Skin epidermis (tissue), 12 donors: ENCODE data around the gene LAMA5.
"Not testable (repeated sequence)": the region's sequence is repeated elsewhere in the genome, so short reads cannot be mapped to it uniquely, and the experiment has no call there.

ENCODE experiments used
- H3K27ac ChIP-seq, 21 experiments: fragments of 200-600 bp; sonication (generic) in 11 of 21; one replicate each; pipeline ENCODE4 v1.5.0; 2020; ENCODE audit warnings: mild to moderate bottlenecking in 3 of 21, inconsistent platforms in 2 of 21, moderate library complexity in 2 of 21
- H3K4me3 ChIP-seq, 7 experiments: fragments of 200-600 bp; sonication (generic) in 2 of 7; one replicate each; pipeline ENCODE4 v1.5.0; 2020; ENCODE audit warnings: inconsistent platforms in 2 of 7, mild to moderate bottlenecking in 2 of 7, moderate library complexity in 1 of 7

Gene LAMA5

DNA sequence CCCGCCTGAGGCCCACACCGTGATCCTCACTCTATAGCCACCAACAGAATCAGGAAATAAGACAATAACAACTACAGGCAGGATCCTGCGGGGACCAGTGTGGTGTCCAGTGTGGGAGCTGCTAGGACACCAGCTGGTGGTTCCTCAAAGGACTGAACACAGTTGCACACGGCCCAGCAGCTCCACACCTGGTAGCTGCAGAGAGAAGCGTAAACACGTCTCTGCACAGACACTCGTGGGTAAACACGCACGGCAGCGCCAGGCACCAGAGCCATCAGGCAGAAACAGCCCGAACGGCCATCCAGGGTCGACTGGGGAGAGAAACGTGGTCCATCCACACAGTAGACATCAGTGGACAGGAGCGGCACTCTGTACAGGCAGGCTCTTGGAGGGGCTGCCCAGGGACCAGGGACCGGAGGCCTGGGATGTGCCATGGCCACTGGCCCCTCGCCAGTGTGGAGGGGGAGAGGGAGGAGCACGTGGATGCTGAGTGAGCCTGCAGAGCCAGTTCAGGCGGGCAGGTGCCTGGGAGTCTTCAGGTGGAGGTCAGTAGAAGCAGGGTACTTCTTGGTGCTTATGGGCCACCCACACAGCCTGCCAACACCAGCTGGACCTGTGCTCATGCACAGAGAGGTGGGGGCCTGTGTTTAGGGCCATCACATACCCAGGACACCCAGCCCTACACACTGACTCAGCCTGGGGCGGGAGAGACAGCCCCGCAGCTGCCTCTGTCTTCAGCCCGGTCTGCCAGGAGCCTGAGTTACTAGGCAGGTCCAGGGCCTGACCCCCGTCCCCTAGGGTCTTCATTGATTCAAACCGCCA, 7.4 kb upstream of the LAMA5 start:
- Histone ChIP-seq H3K4me3 (no peak overlapping the region), H3K27ac (peak overlapping the region in 6 of 21 experiments; percentile 21 to 96 (median 36))

DNA sequence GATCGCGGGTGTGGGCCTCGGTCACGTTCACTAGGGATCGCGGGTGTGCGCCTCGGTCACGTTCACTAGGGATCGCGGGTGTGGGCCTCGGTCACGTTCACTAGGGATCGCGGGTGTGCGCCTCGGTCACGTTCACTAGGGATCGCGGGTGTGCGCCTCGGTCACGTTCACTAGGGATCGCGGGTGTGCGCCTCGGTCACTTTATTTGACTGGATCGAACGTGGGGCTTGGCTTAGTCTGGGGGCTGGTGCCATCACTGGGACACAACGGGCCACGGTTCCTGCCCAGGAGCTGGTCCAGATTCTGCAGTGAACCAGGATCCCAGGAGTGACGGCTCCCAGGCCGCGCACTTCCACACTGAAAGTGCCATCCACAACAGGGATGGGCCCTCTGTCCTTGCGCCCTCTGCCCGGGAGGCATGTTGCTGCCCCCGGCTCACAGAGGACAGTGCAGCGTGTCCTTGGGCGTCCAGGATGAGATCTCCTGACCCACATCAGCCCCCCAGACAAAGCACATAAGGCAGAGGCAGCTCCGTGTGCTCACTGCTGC, 6.6 kb upstream of the LAMA5 start:
- H3K4me3 ChIP-seq: not testable (repeated sequence)
- H3K27ac ChIP-seq: peak overlapping the region in 1 of 21 experiments; percentile 95

DNA sequence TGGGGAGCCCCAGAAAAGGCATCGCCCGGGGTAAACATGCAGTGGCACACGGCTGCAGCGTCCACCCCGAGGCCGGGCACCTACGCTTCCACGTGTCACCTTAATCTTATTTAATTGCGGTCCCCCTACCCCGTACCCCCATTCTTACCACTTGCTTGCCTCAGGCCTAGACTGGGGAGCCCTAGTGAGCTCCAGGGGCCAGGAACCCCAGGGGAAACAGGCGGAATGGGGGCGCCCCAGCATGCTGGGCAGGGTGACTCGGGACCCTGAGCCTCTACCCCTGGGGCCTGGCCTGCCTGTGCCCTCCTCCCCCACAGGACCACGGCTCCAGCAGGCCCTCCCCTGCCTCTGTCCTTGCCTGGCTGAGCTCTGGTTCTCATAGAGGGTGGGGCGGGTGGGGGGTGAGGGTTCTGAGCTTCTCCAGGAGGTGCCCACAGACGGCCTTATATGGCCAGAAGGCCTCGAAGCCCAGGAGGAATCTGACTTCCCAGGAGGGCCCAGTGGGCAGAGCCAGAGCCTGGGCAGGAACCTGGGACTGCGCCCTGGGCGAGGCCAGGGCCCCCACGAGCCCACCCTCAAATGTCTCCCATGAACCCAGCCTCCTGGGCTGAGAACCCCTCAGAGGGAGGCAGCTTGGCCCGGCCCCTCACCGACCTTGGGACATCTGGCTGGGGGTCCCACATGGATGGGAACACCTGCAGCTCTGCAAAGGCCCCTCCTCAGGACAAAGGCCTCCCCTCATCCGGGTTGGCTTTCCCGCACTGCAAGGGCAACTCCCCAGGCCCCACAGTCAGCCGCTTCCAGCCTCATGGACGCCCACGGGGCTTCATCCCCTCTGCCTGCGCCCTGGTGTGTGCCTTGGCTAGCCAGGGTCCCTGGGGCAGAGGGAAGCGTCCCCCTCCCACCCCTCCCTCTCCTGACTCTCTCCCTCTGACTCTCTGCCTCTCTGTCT, 5.2 kb upstream of the LAMA5 start:
- Histone ChIP-seq H3K4me3 (no peak overlapping the region), H3K27ac (peak overlapping the region in 2 of 21 experiments; percentile 15 to 30)

DNA sequence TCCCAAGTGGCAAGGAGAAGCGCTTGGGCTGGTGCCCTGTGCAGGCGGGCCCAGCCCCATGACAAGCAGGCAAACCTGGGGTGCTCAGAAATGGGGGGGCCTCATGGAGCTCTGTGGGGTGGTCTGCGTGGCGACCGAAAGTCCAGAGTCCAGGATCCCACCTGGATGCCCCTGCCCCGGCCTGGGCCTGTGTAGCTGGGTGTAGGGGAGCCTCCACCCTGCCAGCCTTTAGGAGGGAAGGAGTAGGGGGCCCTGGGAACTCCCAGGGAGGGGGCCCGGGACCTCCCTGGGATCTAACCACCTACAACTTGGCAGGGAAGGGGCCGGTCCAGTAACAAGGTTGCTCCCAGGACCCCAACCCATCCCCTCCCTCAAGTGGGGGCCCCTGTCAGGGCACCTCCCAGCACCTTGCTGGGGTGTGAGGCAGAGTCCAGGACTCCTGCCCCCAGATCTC, 4.5 kb upstream of the LAMA5 start:
- H3K27ac ChIP-seq: no peak overlapping the region
- H3K4me3 ChIP-seq: no peak overlapping the region

DNA sequence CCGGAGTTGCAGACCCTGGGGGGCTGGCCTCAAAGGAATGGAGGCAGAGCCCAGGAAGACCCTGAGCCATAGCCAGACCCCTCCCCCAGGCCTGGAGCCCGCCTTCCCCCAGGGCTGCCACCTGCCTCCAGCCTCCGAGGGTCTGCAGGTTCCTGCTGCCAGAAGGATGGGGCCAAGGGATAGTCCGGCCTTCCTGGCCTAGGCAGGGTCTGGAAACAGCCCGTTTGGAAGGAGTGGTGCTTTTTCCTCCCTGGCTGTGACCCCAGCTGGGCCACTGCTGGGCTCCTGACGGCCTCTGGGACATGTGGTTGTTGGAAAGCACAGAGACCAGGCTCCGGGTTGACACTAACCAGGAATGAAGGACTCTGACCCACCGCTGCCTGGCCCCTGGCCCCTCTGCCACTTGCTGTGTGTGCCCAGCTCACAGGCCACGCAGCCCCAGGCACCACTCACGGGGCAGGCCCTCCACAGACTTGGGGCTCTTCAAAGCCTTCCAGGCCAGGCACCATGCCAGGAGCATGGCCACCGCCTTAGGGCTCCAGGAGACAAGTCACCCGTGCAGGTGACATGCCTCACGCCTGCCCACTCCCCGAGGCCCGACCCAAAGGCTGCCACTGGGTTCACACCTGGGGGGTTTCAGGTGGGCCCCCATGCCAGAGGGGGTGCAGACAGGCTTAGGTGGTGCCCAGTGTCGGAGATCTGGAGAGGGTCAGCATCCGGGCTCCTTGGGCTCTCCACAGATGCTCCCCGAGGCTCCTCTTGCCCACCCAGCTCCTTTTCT, 3.9 kb upstream of the LAMA5 start:
- Histone ChIP-seq H3K4me3 (no peak overlapping the region), H3K27ac (peak overlapping the region in 2 of 21 experiments; percentile 19 to 95)

DNA sequence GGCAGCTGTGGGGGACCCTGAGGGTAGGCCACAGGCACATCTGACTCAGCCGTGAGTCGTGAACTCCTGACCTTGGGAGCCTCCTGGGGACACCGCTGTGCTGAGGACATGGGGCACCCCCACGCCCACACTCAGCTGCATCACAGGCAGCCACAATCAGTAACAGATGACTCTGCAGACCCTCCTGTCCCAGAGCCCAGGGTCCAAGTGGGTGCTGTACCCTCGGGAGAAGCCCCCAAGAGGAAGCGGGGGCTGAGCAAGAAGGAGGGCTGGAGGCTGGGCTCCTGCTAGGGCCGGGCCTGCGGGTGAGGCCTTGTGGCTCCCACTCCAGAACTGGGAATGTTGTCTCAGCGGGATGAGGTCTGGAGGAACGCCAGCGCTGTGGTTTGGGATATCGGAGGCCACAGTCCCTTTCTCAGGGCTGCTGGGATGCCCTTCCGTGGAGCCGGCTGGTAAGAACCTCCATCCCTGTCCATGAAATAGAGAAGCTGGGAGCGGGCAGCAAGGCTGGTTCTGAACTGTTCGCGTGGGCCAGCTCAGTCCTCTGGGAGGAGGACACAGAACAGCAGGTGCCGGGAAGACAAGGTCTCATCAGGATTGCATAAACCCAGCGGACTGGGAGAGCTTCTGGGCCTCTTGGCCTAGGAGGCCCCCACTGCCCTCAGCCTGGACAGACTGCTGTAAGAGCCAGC, 3.1 kb upstream of the LAMA5 start:
- H3K27ac ChIP-seq: peak overlapping the region in 6 of 21 experiments; percentile 8 to 95 (median 24)
- no peak overlapping the region for H3K4me3 ChIP-seq

DNA sequence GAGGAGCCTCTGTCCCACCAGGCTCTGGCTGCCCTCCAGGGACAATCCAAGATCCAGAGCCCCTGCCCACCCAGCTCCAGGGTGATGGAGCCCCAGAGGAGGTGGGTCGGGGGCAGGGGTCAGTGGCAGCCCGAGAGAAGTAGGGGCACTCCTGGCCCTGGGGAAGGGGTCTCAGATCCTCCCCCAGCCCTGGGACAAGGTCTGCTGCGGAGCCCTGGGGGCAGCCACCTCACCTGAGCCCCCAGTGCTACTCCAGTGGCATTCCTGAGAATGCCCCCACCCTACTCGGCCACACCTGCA, 2.7 kb upstream of the LAMA5 start:
- peak overlapping the region in 6 of 21 experiments; percentile 8 to 95 (median 24) for H3K27ac ChIP-seq

DNA sequence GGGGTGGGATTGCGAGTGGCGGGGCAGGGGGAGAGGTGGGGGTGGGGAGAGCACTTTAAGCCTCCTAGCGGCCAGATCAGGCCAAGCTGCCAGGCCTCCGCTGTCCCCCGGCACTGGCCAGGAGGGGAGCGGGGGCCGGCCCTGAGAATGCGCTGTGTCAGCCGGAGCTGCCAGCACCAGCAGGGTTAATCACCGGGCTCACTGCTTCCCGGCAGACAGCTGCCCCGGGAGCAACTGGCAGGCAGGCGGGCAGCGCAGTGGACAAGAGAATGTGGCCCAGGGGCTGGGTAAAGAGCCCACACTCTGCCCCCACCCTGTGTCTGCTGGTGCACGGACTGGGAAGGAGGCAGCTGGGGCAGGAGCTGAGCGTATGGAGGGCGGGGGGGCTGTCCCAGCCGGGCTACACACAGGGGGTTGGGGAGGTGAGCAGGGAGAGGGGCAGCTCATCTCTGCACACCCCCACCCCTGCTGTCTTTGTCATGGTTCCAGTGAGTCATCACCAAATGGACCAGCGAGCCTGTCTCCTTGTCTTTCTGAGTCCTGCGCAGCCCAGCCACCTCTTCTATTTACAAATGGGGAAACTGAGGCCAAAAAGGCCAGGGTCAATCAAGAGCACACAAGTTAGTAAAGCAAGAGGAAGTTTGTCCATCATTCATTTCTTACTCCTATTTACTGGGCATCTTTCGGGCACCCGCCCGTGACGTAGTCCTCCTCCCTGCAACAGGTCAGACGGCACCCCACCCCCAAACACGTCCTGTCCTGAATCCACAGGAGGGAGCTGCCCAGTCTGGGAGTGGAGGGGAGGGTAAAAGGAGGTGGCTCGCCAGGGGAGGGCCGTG, 2.1 kb upstream of the LAMA5 start:
- H3K27ac ChIP-seq: peak overlapping the region in 5 of 21 experiments; percentile 26 to 95 (median 29)
- H3K4me3 ChIP-seq: peak overlapping the region in 1 of 7 experiments; percentile 79

More for the DNA sequence above, 2.7 kb upstream of the LAMA5 start:
- H3K4me3 ChIP-seq: no peak overlapping the region

DNA sequence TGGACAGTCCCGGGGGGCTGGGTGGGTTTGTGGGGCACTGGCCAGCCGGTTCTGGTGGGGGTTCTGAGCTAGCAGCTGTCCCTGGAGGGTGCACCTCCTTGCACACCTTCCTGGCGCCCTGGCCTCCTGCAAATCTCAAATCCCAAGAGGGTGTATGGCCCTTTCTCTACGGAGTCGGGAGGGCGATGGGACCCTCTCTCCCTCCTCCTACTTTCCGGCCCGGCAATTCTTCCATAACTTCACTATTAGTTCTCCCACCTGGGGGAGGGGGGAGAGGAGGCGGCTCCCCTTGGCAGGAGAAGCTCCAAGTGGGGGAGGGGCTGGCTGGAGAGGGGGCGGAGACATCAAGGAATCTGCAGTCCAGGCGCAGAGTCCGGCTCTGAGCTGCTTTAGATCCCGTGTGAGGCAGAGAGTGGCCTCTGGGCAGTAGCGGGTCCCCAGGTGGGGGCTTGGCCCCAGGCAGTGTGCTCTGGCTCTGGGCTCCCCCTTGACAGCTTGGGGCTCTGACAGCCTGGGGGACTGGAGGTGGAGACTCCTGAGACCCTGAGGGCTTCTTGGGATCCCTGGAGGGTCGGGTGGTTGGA, 1.4 kb upstream of the LAMA5 start:
- Histone ChIP-seq H3K4me3 (peak overlapping the region in 2 of 7 experiments; percentile 59 to 79), H3K27ac (peak overlapping the region in 7 of 21 experiments; percentile 10 to 95 (median 42))

DNA sequence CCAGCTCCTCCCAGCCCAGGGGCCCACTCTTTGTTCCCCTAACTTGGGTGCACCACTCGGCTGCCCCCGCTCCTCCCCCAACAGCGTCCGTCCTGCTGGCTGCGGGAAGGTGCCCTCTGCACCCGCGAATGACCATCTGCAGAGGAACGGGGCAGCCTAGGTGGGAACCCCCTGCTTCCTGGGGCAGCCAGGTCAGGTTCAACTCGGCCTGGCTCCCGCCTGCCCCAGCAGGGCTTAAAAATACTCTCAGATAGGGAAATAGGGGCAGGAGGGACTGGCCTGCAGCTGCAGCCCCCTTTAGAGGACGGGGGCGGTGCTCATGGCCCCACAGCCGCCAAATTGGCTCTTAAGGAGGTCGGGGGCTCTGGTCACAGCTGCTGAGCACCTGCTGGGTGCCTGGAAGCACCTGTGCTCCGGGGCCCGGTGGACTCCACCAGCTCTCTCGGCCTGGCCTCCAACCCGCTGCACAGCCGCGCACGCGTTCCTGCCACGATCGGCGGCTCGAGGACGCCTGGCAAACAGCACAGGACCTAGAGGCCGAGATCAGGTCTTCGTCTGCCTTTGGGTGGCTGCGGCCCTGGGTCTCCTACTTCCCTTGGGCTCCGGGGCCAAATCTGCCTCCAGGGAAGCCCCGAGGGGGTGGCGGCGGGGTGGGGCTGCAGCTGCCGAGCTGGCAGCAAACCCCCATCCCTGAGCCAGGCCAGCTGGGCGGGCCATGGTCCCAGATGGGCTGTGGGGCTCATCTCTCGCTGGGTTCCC, 700 bp upstream of the LAMA5 start:
- peak overlapping the region in 16 of 21 experiments; percentile 42 to 95 (median 86) for H3K27ac ChIP-seq
- peak overlapping the region; percentile 57 to 79 (median 61) for H3K4me3 ChIP-seq

DNA sequence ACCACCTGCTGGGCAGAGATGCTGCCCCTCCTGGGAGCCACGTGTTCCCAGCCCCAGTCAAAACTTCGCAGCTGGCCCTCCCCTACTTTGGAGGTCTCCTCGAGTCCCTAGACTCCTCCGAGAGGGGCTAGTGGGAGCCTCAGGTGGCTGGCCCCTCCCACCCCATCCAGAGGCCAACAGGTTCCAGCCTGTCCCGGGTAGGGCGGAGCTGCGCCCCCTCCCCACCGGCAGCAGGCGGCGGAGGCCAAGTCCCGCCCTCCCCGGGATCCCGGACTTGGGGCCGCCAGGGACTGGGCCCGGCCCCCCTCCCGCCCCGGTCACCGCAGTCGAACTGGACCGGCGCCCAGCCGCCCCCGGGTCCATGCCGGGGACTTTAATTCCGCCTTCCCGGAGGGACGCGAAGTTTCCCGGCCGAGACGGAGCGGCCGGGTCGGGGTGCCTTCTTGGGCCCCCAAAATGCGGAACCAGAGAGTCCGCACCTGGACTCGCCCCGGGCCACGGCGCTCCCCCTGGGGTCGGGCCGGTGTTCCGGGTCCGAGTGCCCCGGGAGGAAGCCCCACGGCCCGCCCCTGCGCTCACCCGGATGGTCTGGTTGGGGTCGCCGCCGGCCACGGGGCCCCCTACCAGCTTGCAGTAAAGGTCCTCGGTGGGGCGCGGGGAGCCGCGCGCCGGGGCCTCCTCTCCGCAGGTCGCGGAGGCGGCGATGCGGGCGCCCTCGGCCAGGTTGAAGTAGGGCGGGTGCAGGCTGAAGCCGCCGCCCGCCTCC, 559 bp downstream of the LAMA5 start:
- Histone ChIP-seq H3K27ac (peak overlapping the region; percentile 55 to 95 (median 85)), H3K4me3 (peak overlapping the region; percentile 57 to 79 (median 61))

DNA sequence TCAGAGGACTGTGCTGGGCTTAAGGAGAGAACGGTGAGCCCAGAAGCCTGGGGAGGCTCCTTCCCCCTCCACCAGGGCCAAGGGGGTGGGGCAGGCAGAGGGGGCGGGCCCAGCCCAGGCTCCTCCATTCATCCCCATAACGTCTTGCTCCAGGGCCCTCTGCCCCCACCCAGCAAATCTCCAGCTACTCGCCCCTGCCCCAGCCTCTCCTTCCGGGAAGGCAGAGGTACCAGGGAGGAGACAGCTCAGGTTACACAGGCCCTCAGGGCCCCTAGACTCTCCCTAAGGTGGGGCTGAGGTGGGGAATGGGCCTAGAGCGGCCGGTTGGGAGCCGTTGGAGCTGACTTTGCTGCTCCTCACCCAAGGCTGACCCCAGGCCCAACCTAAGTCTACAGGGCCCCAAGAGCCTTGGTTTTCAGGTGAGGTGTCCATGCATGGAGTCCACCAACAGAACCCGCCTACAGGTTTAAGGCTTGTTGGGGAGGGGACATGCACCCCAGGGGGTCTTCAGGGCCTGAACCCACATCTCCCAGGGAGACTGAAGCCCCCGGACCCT, 1.2 kb downstream of the LAMA5 start:
- peak overlapping the region; percentile 55 to 95 (median 85) for H3K27ac ChIP-seq
- peak overlapping the region; percentile 57 to 79 (median 61) for H3K4me3 ChIP-seq

DNA sequence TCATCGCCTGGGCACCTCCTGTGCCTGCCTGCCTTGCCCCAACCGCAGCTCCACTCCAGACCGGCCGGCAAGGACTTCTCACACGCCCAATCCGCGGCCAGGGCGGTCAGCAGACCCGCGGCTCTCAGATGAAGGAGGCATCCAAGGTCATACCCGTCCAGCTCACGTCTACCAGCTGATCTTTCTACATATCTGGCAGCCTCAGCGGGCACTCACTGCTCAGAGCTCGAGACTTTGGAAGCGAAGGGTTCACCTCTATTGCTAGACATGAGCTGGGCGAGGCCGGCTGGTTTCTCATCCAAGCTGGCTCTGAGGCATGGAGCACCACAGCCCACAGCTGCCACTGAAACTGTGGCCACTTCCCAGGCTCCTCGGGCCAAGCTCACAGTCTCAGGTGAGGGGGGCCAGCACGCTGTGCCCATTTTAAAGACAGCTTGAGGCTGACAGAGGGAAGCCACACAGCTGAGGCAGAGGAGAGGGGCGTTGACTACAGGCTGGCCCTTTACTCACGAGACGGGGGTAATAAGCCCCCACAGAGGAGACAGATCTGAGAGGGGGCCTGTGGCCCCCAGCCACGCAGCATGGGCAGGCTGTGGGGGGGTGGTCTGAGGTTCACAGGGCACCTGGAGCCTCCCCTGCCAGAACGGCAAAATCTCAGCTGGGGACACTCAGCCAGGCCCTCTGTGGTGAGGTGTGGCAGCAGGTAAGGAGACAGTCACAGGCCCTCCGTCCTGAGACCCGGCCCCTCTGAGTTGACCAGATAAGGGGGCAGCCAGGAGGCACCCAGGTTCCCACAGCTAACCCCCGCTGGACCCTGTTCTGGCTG, 2.0 kb downstream of the LAMA5 start:
- Histone ChIP-seq H3K4me3 (peak overlapping the region; percentile 57 to 79 (median 61)), H3K27ac (peak overlapping the region in 18 of 21 experiments; percentile 27 to 95 (median 83))

DNA sequence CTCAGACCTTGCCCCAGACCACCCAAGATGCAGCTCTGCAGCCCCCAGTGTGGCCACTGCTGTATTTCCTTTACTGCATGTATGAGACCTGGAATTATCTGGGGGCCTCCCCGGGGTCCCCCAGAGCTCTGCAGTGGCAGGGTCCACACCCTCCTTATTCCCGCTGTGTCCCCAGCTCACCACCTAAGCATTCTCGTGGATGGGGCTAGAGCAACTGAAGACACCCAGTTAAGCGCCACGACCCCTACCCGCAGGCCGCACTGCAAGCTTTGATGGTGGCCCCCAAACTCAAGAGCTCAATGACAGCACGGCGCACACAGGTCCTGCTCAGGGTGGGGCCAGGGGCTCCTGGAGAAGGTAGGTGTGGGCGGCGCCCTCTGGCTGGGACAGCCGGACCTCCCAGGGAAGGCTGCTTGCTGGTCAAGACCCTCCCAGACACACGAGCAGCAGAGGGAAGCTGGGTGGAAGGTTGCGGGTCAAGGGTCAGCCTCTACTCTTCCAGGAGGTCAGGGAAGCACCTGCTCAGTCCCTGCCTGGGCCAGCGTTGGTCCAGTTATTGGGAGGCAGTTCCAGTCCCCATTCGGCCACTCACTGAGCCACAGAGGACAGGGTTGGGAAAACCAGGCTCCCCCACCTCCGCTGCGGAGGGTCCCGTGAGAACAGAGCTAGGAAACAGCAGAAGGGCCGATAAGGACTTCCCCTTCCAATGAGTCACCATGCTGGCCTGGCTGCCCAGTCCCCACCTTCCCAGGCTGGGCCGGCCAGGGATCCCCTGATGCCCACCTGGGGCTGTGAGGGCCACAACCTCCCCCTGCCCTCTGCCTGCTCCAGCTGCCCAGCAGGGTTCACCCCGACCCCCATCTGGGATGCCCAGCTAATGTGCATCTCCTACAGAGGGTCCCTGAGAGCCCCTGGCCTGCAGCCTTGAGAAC, 2.9 kb downstream of the LAMA5 start:
- Histone ChIP-seq H3K4me3 (peak overlapping the region in 5 of 7 experiments; percentile 57 to 79 (median 62)), H3K27ac (peak overlapping the region in 15 of 21 experiments; percentile 10 to 95 (median 83))
